Endothelial cell of umbilical vein (primary cell): Measurements from ENCODE around the gene SPATS2L.

Experiments used
- EZH2 ChIP-seq: IDR thresholded peaks from 2 replicates; pipeline ENCODE4 v1.6.1; 2012; ENCODE audit warnings: borderline replicate concordance, low read depth, mild to moderate bottlenecking, moderate library complexity, low read length, inconsistent platforms; ENCODE audit not compliant: severe bottlenecking
- POLR2A ChIP-seq: IDR thresholded peaks from 2 replicates; pipeline ENCODE4 v1.6.1; 2012; ENCODE audit warnings: low read depth, mild to moderate bottlenecking, control low read depth, low read length
- POLR2AphosphoS5 ChIP-seq: IDR thresholded peaks from 2 replicates; pipeline ENCODE4 v1.6.1; 2012; ENCODE audit warnings: low read depth, mild to moderate bottlenecking, control low read depth, low read length, moderate library complexity; ENCODE audit not compliant: insufficient read depth
- TF ChIP-seq, protein P1 (sequence below), 2 donors: IDR thresholded peaks; 1 replicate in 1 of 2; 2 replicates in 1 of 2; pipeline ENCODE4 v1.5.1; 2011; ENCODE audit warnings: low read length in 2 of 2, mild to moderate bottlenecking in 2 of 2, moderate library complexity in 2 of 2, control low read depth in 1 of 2, inconsistent platforms in 1 of 2, low read depth in 1 of 2; ENCODE audit not compliant: insufficient read depth in 1 of 2; ENCODE audit errors: extremely low read depth in 1 of 2

DNA sequence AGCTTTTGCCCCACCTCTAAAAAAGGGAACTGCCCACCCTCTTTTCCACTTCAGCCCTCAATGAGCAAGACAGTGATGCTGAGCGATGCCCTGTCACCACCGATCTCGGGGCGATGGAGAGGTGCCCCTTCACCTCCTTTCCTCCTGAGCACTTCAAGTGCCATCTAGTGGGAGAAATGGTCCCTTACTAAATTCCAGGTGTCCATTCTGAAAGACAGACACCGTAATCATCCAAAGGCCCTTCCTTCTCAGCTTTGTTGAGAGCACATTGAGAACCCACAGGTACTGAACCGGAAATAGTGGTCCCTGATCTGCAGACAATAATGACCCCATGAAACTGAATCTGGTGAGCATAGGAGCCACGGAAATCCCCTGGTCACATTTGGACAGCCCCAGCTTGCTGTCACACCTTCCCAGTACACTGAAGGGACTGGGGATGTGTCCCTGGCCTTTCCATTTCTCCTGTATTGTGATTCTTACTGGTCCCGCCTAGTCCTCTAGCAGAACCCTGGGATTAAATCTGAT lies 164.9 kb downstream of the SPATS2L start:
- TF ChIP-seq, protein P1, sequence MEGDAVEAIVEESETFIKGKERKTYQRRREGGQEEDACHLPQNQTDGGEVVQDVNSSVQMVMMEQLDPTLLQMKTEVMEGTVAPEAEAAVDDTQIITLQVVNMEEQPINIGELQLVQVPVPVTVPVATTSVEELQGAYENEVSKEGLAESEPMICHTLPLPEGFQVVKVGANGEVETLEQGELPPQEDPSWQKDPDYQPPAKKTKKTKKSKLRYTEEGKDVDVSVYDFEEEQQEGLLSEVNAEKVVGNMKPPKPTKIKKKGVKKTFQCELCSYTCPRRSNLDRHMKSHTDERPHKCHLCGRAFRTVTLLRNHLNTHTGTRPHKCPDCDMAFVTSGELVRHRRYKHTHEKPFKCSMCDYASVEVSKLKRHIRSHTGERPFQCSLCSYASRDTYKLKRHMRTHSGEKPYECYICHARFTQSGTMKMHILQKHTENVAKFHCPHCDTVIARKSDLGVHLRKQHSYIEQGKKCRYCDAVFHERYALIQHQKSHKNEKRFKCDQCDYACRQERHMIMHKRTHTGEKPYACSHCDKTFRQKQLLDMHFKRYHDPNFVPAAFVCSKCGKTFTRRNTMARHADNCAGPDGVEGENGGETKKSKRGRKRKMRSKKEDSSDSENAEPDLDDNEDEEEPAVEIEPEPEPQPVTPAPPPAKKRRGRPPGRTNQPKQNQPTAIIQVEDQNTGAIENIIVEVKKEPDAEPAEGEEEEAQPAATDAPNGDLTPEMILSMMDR (IDR thresholded peaks at IDR 0.05; ENCODE audit: extremely low read depth in 1 of 2, insufficient read depth in 1 of 2, low read depth in 1 of 2, low read length in 2 of 2): peak; percentile 30 to 45
- TF ChIP-seq POLR2A: no peak
- no peak for TF ChIP-seq EZH2
- TF ChIP-seq POLR2AphosphoS5: no peak
